CMK (cell line): ENCODE results near the gene KLHL8.

Source experiments
- DNase-seq: peaks from one replicate; pipeline ENCODE4 v3.0.0-alpha.2; 2010; ENCODE audit warnings: low read depth

The KLHL8 gene

GRCh38 chr4:87220094-87220822 is at the start of gene KLHL8:
Gene KLHL8, minus strand, starts transcription at chr4:87220618. Its CDS starts 25,079 bp downstream, at chr4:87195539.
- peak; percentile 53 for DNase-seq

- no peak for DNase-seq
Measured at GRCh38 chr4:87270144-87270543, 49.7 kb upstream of the KLHL8 start.

- no peak for DNase-seq
Measured at GRCh38 chr4:87268411-87268810, 48.0 kb upstream of the KLHL8 start.

GRCh38 chr4:87266986-87267385 is 46.6 kb upstream of the KLHL8 start:
- DNase-seq, result no peak

GRCh38 chr4:87262886-87263285 is 42.5 kb upstream of the KLHL8 start:
- DNase-seq, result no peak

GRCh38 chr4:87260477-87260876 is 40.1 kb upstream of the KLHL8 start:
- no peak for DNase-seq

- no peak for DNase-seq
Measured at GRCh38 chr4:87258677-87259076, 38.3 kb upstream of the KLHL8 start.

- DNase-seq, result no peak
Measured at GRCh38 chr4:87257523-87257922, 37.1 kb upstream of the KLHL8 start.

GRCh38 chr4:87255755-87256154 is 35.3 kb upstream of the KLHL8 start:
- DNase-seq, result no peak

- DNase-seq, result no peak
Measured at GRCh38 chr4:87251106-87251505, 30.7 kb upstream of the KLHL8 start.

GRCh38 chr4:87250294-87250693 is 29.9 kb upstream of the KLHL8 start:
- DNase-seq, result no peak

- no peak for DNase-seq
Measured at GRCh38 chr4:87249332-87250019, 29.1 kb upstream of the KLHL8 start.

- DNase-seq, result no peak
Measured at GRCh38 chr4:87243426-87244053, 23.1 kb upstream of the KLHL8 start.

GRCh38 chr4:87241336-87241735 is 20.9 kb upstream of the KLHL8 start:
- no peak for DNase-seq

- no peak for DNase-seq
Measured at GRCh38 chr4:87240341-87240740, 19.9 kb upstream of the KLHL8 start.

GRCh38 chr4:87239821-87240220 is 19.4 kb upstream of the KLHL8 start:
- DNase-seq, result no peak

GRCh38 chr4:87239194-87239593 is 18.8 kb upstream of the KLHL8 start:
- DNase-seq, result no peak

- DNase-seq, result no peak
Measured at GRCh38 chr4:87236861-87237260, 16.4 kb upstream of the KLHL8 start.

- DNase-seq, result no peak
Measured at GRCh38 chr4:87235020-87235671, 14.7 kb upstream of the KLHL8 start.

GRCh38 chr4:87232216-87232615 is 11.8 kb upstream of the KLHL8 start:
- no peak for DNase-seq

- DNase-seq, result no peak
Measured at GRCh38 chr4:87230806-87231205, 10.4 kb upstream of the KLHL8 start.

- DNase-seq, result no peak
Measured at GRCh38 chr4:87229979-87230378, 9.6 kb upstream of the KLHL8 start.
